Fibroblast of lung (primary cell): ENCODE results near the gene SLC10A2. TPM values are rescaled to one million over a fixed set of nuclear protein-coding genes. Genes with fewer than 3 reads are reported as not detected.

Experiments used
- DNase-seq, 2 donors: peaks; one replicate each; pipeline versions ENCODE4 v3.0.0 to v3.0.0-alpha.2; 2010; ENCODE audit warnings: low read depth in 2 of 2
- H2AFZ ChIP-seq: 2 replicates; pipeline ENCODE4 v1.5.1; 2012; ENCODE audit warnings: low read length, control low read depth, inconsistent platforms
- H3K27ac ChIP-seq: 2 replicates; pipeline ENCODE4 v1.5.1; 2011; ENCODE audit warnings: low read length, control low read depth; ENCODE audit not compliant: insufficient read depth
- H3K27me3 ChIP-seq: 2 replicates; pipeline ENCODE4 v1.5.1; 2011; ENCODE audit warnings: mild to moderate bottlenecking, low read length; ENCODE audit not compliant: control insufficient read depth, insufficient read depth
- H3K36me3 ChIP-seq: 2 replicates; pipeline ENCODE4 v1.5.1; 2011; ENCODE audit warnings: low read length; ENCODE audit not compliant: control insufficient read depth, insufficient read depth
- H3K4me1 ChIP-seq: 2 replicates; pipeline ENCODE4 v1.5.1; 2011; ENCODE audit warnings: low read length; ENCODE audit not compliant: control insufficient read depth, insufficient read depth; ENCODE audit errors: extremely low read depth
- H3K4me2 ChIP-seq: 2 replicates; pipeline ENCODE4 v1.5.1; 2011; ENCODE audit warnings: low read length, control low read depth; ENCODE audit not compliant: insufficient read depth; ENCODE audit errors: extremely low read depth
- H3K4me3 ChIP-seq, 4 experiments: fragments of 200-600 bp in 1 of 4; sonication (generic) in 1 of 4; replicated peaks in 1 of 4; 2 replicates each; pipeline ENCODE4 v1.5.1; 2011 to 2016; ENCODE audit warnings: low read length in 4 of 4, low read depth in 3 of 4, mild to moderate bottlenecking in 3 of 4, control low read depth in 2 of 4, inconsistent platforms in 1 of 4, mixed read lengths in 1 of 4; ENCODE audit not compliant: insufficient read depth in 1 of 4; ENCODE audit errors: control extremely low read depth in 1 of 4
- H3K79me2 ChIP-seq: 2 replicates; pipeline ENCODE4 v1.5.1; 2012; ENCODE audit warnings: mild to moderate bottlenecking, low read length, inconsistent platforms; ENCODE audit not compliant: control insufficient read depth, insufficient read depth
- H3K9ac ChIP-seq: 2 replicates; pipeline ENCODE4 v1.5.1; 2011; ENCODE audit warnings: mild to moderate bottlenecking, low read length, control low read depth; ENCODE audit not compliant: insufficient read depth
- H3K9me3 ChIP-seq: 2 replicates; pipeline ENCODE4 v1.5.1; 2012; ENCODE audit warnings: low read depth, low read length; ENCODE audit not compliant: control insufficient read depth, insufficient read depth
- H4K20me1 ChIP-seq: 2 replicates; pipeline ENCODE4 v1.5.1; 2011; ENCODE audit warnings: low read length; ENCODE audit not compliant: control insufficient read depth, insufficient read depth; ENCODE audit errors: extremely low read depth
- EZH2 ChIP-seq: IDR thresholded peaks from 2 replicates; pipeline ENCODE4 v1.5.1; 2012; ENCODE audit warnings: low read length, control low read depth, mild to moderate bottlenecking; ENCODE audit errors: missing control alignments
- polyA plus RNA-seq, 2 donors: library from polyadenylated mRNA; depleted of rRNA in 1 of 2; stranded (reverse) in 1 of 2; unstranded in 1 of 2; fragments of >200 nt; gene quantifications; 2 replicates each; pipeline ENCODE4 v1.2.1, GENCODE V29; 2011 to 2012; ENCODE audit warnings: missing spikeins in 1 of 2
- total RNA-seq: library from RNA; depleted of rRNA; stranded (reverse); fragments of >200 nt; gene quantifications from 2 replicates; pipeline ENCODE4 v1.2.1, GENCODE V29; 2014
- TF ChIP-seq, protein P1 (sequence below), 2 donors: IDR thresholded peaks in 1 of 2; conservative IDR thresholded peaks in 1 of 2; 1 replicate in 1 of 2; 2 replicates in 1 of 2; pipeline ENCODE4 v1.5.1; 2011 to 2012; ENCODE audit warnings: low read length in 2 of 2, control low read depth in 1 of 2, inconsistent platforms in 1 of 2, low read depth in 1 of 2, mild to moderate bottlenecking in 1 of 2

The SLC10A2 gene
- total and polyA plus RNA-seq, 2 donors (not counting 1 experiment from before 2014, with no cell fraction given): not detected

- H3K27ac ChIP-seq: no peak overlapping the region
- H3K79me2 ChIP-seq: no peaks in the 10 kb centered on the region
- H3K36me3 ChIP-seq: no peaks in the 10 kb centered on the region
- H3K27me3 ChIP-seq: no peaks in the 10 kb centered on the region
- no peak overlapping the region for H3K9ac ChIP-seq
- H3K9me3 ChIP-seq: no peaks in the 10 kb centered on the region
- no peak overlapping the region for H3K4me3 ChIP-seq
- no peaks in the 10 kb centered on the region for H3K4me1 ChIP-seq
- DNase-seq: no peak
- H3K4me2 ChIP-seq: no peak overlapping the region
- H2AFZ ChIP-seq: no peak overlapping the region
- TF ChIP-seq EZH2: no peak
- TF ChIP-seq, protein P1, sequence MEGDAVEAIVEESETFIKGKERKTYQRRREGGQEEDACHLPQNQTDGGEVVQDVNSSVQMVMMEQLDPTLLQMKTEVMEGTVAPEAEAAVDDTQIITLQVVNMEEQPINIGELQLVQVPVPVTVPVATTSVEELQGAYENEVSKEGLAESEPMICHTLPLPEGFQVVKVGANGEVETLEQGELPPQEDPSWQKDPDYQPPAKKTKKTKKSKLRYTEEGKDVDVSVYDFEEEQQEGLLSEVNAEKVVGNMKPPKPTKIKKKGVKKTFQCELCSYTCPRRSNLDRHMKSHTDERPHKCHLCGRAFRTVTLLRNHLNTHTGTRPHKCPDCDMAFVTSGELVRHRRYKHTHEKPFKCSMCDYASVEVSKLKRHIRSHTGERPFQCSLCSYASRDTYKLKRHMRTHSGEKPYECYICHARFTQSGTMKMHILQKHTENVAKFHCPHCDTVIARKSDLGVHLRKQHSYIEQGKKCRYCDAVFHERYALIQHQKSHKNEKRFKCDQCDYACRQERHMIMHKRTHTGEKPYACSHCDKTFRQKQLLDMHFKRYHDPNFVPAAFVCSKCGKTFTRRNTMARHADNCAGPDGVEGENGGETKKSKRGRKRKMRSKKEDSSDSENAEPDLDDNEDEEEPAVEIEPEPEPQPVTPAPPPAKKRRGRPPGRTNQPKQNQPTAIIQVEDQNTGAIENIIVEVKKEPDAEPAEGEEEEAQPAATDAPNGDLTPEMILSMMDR (conservative IDR thresholded peaks at IDR 0.05 in 1 of 2, IDR thresholded peaks at IDR 0.05 in 1 of 2; ENCODE audit: low read depth in 1 of 2, low read length in 2 of 2): no peak
- H4K20me1 ChIP-seq: no peaks in the 10 kb centered on the region
These were observed 15.2 kb upstream of the SLC10A2 start for GRCh38 chr13:103081435-103081834.

GRCh38 chr13:103078158-103078557 lies 11.9 kb upstream of the SLC10A2 start:
- H3K4me1 ChIP-seq: no peaks in the 10 kb centered on the region
- no peak overlapping the region for H3K4me2 ChIP-seq
- H3K36me3 ChIP-seq: no peaks in the 10 kb centered on the region
- no peaks in the 10 kb centered on the region for H3K9me3 ChIP-seq
- no peak overlapping the region for H3K27ac ChIP-seq
- no peak overlapping the region for H3K4me3 ChIP-seq
- no peaks in the 10 kb centered on the region for H3K27me3 ChIP-seq
- no peak overlapping the region for H3K9ac ChIP-seq
- H3K79me2 ChIP-seq: no peaks in the 10 kb centered on the region
- no peak overlapping the region for H2AFZ ChIP-seq
- no peak for DNase-seq
- TF ChIP-seq, protein P1 (conservative IDR thresholded peaks at IDR 0.05 in 1 of 2, IDR thresholded peaks at IDR 0.05 in 1 of 2; ENCODE audit: low read depth in 1 of 2, low read length in 2 of 2): no peak
- no peak for TF ChIP-seq EZH2
- no peaks in the 10 kb centered on the region for H4K20me1 ChIP-seq

GRCh38 chr13:103068836-103069235 lies 2.6 kb upstream of the SLC10A2 start:
- no peak for TF ChIP-seq EZH2
- TF ChIP-seq, protein P1 (conservative IDR thresholded peaks at IDR 0.05 in 1 of 2, IDR thresholded peaks at IDR 0.05 in 1 of 2; ENCODE audit: low read depth in 1 of 2, low read length in 2 of 2): no peak
- H3K9me3 ChIP-seq: no peaks in the 10 kb centered on the region
- no peaks in the 10 kb centered on the region for H3K79me2 ChIP-seq
- H3K4me2 ChIP-seq: no peak overlapping the region
- no peak overlapping the region for H3K27ac ChIP-seq
- H3K4me1 ChIP-seq: no peaks in the 10 kb centered on the region
- no peak overlapping the region for H3K9ac ChIP-seq
- no peak overlapping the region for H2AFZ ChIP-seq
- DNase-seq: no peak
- H3K36me3 ChIP-seq: no peaks in the 10 kb centered on the region
- H3K4me3 ChIP-seq: no peak overlapping the region
- H3K27me3 ChIP-seq: no peaks in the 10 kb centered on the region
- no peaks in the 10 kb centered on the region for H4K20me1 ChIP-seq
